ENCODE results near the gene KCNH2. TPM values are rescaled to one million over a fixed set of nuclear protein-coding genes. Genes with fewer than 3 reads are reported as not detected.
A peak's percentile ranks its signal among the peaks of the same experiment; 100 is the strongest.

Gene KCNH2
- total and polyA plus RNA-seq, 4 donors = 0.18 to 74.6 (median 0.33) TPM; not detected in 1

DNA sequence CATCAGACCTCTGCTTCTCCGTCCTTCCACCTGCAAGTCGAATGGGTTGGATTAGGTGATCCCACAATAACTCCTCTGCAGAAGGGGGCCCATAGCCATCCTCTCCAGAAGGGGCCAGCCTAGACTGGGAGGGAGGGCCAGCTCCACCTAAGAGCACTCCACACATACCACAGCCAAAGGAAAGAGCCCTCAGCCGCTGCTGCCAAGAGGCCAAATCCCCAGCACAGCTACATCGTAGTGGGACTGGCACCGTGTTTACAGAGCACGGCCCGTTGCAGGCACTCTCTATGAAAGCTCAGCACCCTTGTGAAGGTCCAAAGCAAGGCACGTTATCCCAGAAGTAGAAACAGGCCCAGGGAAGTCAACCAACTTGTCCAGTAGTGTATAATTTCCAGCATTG lies 5.4 kb downstream of the KCNH2 start:
- Histone ChIP-seq H3K27me3 (ENCODE audit: control insufficient read depth in 4 of 4, insufficient read depth in 4 of 4, low read length in 3 of 4) (peaks cover 0 to 12% (median 4%) of the 10 kb centered on the region in 4 donors), H3K9me3 (ENCODE audit: control insufficient read depth in 4 of 4, low read length in 3 of 4) (no peaks in the 10 kb centered on the region), H3K36me3 (ENCODE audit: control insufficient read depth in 4 of 4, insufficient read depth in 3 of 4, low read depth in 1 of 4, low read length in 3 of 4) (no peaks in the 10 kb centered on the region), H3K4me1 (ENCODE audit: control insufficient read depth in 4 of 4, insufficient read depth in 4 of 4, low read length in 3 of 4) (peaks cover 0 to 17% (median 5%) of the 10 kb centered on the region in 4 donors), H3K4me3 (ENCODE audit: low read depth in 1 of 3, low read length in 3 of 3) (no peak overlapping the region), H3K9ac (ENCODE audit: low read depth in 1 of 2, low read length in 2 of 2) (no peak overlapping the region), H3K27ac (ENCODE audit: low read depth in 1 of 2, low read length in 2 of 2) (no peak overlapping the region)
- no peak for DNase-seq (ENCODE audit: low spot score)
- TF ChIP-seq TAF1 (conservative IDR thresholded peaks at IDR 0.05) = no peak
- WGBS = 80% methylated on average over 8 of the region's 8 CpGs

DNA sequence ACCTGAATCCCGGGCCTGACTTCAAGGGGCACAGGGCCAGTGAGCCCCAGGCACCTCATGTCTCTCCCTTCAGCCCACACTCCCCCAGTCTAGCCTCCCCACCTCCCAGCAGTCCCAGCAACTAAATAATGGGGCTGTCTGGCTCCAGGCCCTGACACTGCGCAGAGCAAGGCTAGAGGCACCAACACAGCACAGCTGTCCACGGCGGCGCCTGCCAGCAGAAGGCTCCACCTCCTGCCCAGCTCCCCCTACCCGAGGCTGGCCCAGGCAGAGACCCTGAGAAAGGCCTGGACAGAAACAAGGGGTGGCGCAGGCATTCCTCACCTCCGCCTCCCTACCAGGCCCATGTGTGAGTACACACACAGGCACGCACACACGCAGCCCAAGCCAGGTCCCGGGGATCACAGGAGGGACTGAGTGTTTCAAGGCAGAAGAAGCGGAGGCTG lies 6.1 kb downstream of the KCNH2 start:
- no peak overlapping the region for H3K4me3 ChIP-seq (ENCODE audit: low read depth in 1 of 3, low read length in 3 of 3)
- H3K27me3 ChIP-seq (ENCODE audit: control insufficient read depth in 4 of 4, insufficient read depth in 4 of 4, low read length in 3 of 4) = peaks cover 0 to 9% (median 3%) of the 10 kb centered on the region in 4 donors
- H3K9me3 ChIP-seq (ENCODE audit: control insufficient read depth in 4 of 4, low read length in 3 of 4) = no peaks in the 10 kb centered on the region
- no peak for DNase-seq (ENCODE audit: low spot score)
- no peak overlapping the region for H3K9ac ChIP-seq (ENCODE audit: low read depth in 1 of 2, low read length in 2 of 2)
- whole genome bisulfite sequencing = 68% methylated on average over 12 of the region's 12 CpGs
- no peaks in the 10 kb centered on the region for H3K36me3 ChIP-seq (ENCODE audit: control insufficient read depth in 4 of 4, insufficient read depth in 3 of 4, low read depth in 1 of 4, low read length in 3 of 4)
- H3K4me1 ChIP-seq (ENCODE audit: control insufficient read depth in 4 of 4, insufficient read depth in 4 of 4, low read length in 3 of 4) = peaks cover 0 to 13% (median 5%) of the 10 kb centered on the region in 4 donors
- H3K27ac ChIP-seq (ENCODE audit: low read depth in 1 of 2, low read length in 2 of 2) = no peak overlapping the region
- TF ChIP-seq NR2F2 (IDR thresholded peaks at IDR 0.05) = peak; percentile 17
- TF ChIP-seq, protein P1, sequence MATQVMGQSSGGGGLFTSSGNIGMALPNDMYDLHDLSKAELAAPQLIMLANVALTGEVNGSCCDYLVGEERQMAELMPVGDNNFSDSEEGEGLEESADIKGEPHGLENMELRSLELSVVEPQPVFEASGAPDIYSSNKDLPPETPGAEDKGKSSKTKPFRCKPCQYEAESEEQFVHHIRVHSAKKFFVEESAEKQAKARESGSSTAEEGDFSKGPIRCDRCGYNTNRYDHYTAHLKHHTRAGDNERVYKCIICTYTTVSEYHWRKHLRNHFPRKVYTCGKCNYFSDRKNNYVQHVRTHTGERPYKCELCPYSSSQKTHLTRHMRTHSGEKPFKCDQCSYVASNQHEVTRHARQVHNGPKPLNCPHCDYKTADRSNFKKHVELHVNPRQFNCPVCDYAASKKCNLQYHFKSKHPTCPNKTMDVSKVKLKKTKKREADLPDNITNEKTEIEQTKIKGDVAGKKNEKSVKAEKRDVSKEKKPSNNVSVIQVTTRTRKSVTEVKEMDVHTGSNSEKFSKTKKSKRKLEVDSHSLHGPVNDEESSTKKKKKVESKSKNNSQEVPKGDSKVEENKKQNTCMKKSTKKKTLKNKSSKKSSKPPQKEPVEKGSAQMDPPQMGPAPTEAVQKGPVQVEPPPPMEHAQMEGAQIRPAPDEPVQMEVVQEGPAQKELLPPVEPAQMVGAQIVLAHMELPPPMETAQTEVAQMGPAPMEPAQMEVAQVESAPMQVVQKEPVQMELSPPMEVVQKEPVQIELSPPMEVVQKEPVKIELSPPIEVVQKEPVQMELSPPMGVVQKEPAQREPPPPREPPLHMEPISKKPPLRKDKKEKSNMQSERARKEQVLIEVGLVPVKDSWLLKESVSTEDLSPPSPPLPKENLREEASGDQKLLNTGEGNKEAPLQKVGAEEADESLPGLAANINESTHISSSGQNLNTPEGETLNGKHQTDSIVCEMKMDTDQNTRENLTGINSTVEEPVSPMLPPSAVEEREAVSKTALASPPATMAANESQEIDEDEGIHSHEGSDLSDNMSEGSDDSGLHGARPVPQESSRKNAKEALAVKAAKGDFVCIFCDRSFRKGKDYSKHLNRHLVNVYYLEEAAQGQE (IDR thresholded peaks at IDR 0.05) = no peak

DNA sequence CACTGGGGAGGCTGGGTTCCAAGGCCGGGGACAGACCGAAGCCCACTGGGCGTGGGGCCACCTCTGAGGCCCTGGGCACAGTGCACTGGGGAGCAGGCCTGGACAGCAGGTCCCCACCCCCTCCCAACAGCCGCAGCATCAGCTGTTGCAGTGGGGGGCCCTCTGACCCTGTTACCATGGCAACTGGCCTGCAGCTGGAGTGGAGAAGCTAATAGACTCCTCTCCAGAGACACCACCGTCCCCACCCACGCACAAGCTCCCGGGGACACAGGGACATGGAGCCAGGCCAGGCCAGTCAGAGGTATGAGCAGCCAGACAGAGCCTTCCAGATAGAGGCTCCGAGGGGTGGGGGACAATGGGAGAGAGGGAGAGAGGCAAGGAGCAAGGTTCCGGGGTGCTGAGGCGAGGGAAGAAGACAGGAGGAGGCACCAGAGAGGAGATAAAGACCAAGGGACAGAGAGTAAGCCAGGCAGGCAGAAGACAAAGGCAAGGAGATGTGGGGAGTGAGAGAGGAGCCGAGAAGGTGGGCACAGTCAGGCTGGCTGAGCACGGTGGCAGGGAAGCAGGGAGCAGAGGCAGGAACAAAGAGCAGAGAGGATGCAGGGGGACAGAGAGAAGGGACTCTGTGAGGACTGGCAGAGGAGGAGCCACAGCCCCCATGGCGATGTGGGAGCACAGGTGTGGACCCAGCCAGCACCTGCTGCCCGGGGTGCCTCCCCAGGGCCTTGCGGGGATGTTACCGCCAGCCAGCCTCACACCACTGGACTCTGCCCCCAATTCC lies 6.7 kb downstream of the KCNH2 start:
- 64% methylated on average over 16 of the region's 16 CpGs for WGBS
- peaks cover 0 to 6% (median under 1%) of the 10 kb centered on the region in 4 donors for H3K27me3 ChIP-seq (ENCODE audit: control insufficient read depth in 4 of 4, insufficient read depth in 4 of 4, low read length in 3 of 4)
- DNase-seq (ENCODE audit: low spot score) = no peak
- H3K36me3 ChIP-seq (ENCODE audit: control insufficient read depth in 4 of 4, insufficient read depth in 3 of 4, low read depth in 1 of 4, low read length in 3 of 4) = no peaks in the 10 kb centered on the region
- no peak for TF ChIP-seq RAD21 (IDR thresholded peaks at IDR 0.05)
- TF ChIP-seq, protein P2, sequence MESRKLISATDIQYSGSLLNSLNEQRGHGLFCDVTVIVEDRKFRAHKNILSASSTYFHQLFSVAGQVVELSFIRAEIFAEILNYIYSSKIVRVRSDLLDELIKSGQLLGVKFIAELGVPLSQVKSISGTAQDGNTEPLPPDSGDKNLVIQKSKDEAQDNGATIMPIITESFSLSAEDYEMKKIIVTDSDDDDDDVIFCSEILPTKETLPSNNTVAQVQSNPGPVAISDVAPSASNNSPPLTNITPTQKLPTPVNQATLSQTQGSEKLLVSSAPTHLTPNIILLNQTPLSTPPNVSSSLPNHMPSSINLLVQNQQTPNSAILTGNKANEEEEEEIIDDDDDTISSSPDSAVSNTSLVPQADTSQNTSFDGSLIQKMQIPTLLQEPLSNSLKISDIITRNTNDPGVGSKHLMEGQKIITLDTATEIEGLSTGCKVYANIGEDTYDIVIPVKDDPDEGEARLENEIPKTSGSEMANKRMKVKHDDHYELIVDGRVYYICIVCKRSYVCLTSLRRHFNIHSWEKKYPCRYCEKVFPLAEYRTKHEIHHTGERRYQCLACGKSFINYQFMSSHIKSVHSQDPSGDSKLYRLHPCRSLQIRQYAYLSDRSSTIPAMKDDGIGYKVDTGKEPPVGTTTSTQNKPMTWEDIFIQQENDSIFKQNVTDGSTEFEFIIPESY (IDR thresholded peaks at IDR 0.05) = no peak
- no peak for TF ChIP-seq FOXA2 (IDR thresholded peaks at IDR 0.05)
- TF ChIP-seq NR2F2 (IDR thresholded peaks at IDR 0.05) = peak; percentile 46
- no peak overlapping the region for H3K4me3 ChIP-seq (ENCODE audit: low read depth in 1 of 3, low read length in 3 of 3)
- H3K4me1 ChIP-seq (ENCODE audit: control insufficient read depth in 4 of 4, insufficient read depth in 4 of 4, low read length in 3 of 4) = peaks cover 0 to 13% (median 5%) of the 10 kb centered on the region in 4 donors
- no peak overlapping the region for H3K27ac ChIP-seq (ENCODE audit: low read depth in 1 of 2, low read length in 2 of 2)
- no peak overlapping the region for H3K9ac ChIP-seq (ENCODE audit: low read depth in 1 of 2, low read length in 2 of 2)
- no peaks in the 10 kb centered on the region for H3K9me3 ChIP-seq (ENCODE audit: control insufficient read depth in 4 of 4, low read length in 3 of 4)
